Kidney (tissue), 14 donors: ENCODE measurements around the gene ZNF683. TPM values are rescaled to one million over a fixed set of nuclear protein-coding genes. Genes with fewer than 3 reads are reported as not detected.

ENCODE experiments used
- DNase-seq, 5 donors: peaks; one replicate each; pipeline ENCODE4 v3.0.0-alpha.2; 2013 to 2020
- FAIRE-seq: peaks from 2 replicates; lab custom pipeline; 2012; peaks lifted over from hg19 to GRCh38; lab: Jason Lieb, UNC
- H3K27ac ChIP-seq, 2 donors: one replicate each; pipeline ENCODE4 v1.7.0; 2013; ENCODE audit warnings: low read depth in 2 of 2, low read length in 2 of 2, inconsistent platforms in 1 of 2
- H3K27me3 ChIP-seq: one replicate; pipeline ENCODE4 v1.7.1; 2013; ENCODE audit warnings: low read length, inconsistent platforms; ENCODE audit not compliant: control insufficient read depth, insufficient read depth
- H3K36me3 ChIP-seq, 3 donors: one replicate each; pipeline versions ENCODE4 v1.7.0 to v1.7.1; 2013; ENCODE audit warnings: low read length in 3 of 3, control low read depth in 1 of 3, inconsistent platforms in 1 of 3; ENCODE audit not compliant: insufficient read depth in 3 of 3, control insufficient read depth in 2 of 3
- H3K4me1 ChIP-seq, 3 donors: one replicate each; pipeline versions ENCODE4 v1.7.0 to v1.7.1; 2013; ENCODE audit warnings: low read length in 3 of 3, inconsistent platforms in 1 of 3, low read depth in 1 of 3; ENCODE audit not compliant: control insufficient read depth in 2 of 3, insufficient read depth in 2 of 3
- H3K4me3 ChIP-seq, 3 donors: one replicate each; pipeline versions ENCODE4 v1.7.0 to v1.8.1; 2013; ENCODE audit warnings: low read length in 3 of 3, control low read depth in 1 of 3, inconsistent platforms in 1 of 3
- H3K9ac ChIP-seq, 3 donors: one replicate each; pipeline versions ENCODE4 v1.7.0 to v1.7.1; 2013; ENCODE audit warnings: low read length in 3 of 3, control low read depth in 1 of 3, inconsistent platforms in 1 of 3
- H3K9me3 ChIP-seq, 3 donors: one replicate each; pipeline versions ENCODE4 v1.7.0 to v1.7.1; 2013; ENCODE audit warnings: low read length in 3 of 3, control low read depth in 1 of 3, inconsistent platforms in 1 of 3; ENCODE audit not compliant: control insufficient read depth in 2 of 3, insufficient read depth in 1 of 3
- intact Hi-C: fragments of 100-400 bp; cut with DNase I; formaldehyde crosslinking; loops from one replicate; pipeline ENCODE4 v1.11.1; 2022
- polyA plus RNA-seq: library from polyadenylated mRNA; stranded (reverse); fragments of 350-450 nt; fragmentation: Illumina TruSeq; extraction: RNeasy Lipid Tissue Mini Kit (QIAGEN cat#74804); gene quantifications from one replicate; pipeline ENCODE4 v1.2.3, GENCODE V29; 2014; ENCODE audit warnings: low read depth, low replicate concordance; ENCODE audit not compliant: insufficient read depth
- total RNA-seq: library from RNA; stranded (reverse); fragmentation: NEBNext Ultra II Directional; extraction: Animal tissue kit (Norgen Biotek cat#: 25700); gene quantifications from one replicate; pipeline ENCODE4 v1.2.1, GENCODE V29; 2021
- TF ChIP-seq, protein P1 (sequence below): IDR thresholded peaks from 3 replicates; pipeline ENCODE4 v1.5.1; 2012; ENCODE audit warnings: mild to moderate bottlenecking, moderate library complexity, borderline replicate concordance; ENCODE audit not compliant: insufficient read depth; ENCODE audit errors: extremely low read depth
- donor health status: control.
- donor health status: control.
- donor health status: control.
- donor health status: control.
- donor health status: control.
- donor health status: DM: yes; HTN: yes; CAD: no.
- donor health status: Normal renal cell carcinoma (clear cell type).

ZNF683 gene
- total and polyA plus RNA-seq, 2 donors from 2014 or later: 0.25 TPM; not detected in 1

DNA sequence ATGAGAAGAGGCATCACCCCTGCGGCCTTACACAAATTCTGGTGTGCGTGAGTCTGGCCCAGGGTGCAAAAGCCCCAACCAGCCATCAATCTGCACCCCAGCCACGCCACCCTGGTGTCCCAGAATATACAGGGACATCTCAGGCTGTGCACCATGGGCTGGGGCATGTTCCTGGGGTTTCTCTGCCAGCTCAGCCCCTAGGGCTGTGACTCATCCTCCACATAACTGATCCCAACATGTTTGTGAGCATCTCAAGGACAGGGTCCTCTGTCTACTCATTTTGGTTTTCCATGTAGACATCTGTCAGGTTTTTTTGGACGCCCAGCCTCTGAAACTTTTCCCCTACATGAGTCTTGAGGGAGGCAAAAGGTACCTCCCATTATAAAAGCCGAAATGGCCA, 511 bp downstream of the ZNF683 start:
- no peak overlapping the region for H3K4me3 ChIP-seq
- FAIRE-seq: no peak
- TF ChIP-seq, protein P1, sequence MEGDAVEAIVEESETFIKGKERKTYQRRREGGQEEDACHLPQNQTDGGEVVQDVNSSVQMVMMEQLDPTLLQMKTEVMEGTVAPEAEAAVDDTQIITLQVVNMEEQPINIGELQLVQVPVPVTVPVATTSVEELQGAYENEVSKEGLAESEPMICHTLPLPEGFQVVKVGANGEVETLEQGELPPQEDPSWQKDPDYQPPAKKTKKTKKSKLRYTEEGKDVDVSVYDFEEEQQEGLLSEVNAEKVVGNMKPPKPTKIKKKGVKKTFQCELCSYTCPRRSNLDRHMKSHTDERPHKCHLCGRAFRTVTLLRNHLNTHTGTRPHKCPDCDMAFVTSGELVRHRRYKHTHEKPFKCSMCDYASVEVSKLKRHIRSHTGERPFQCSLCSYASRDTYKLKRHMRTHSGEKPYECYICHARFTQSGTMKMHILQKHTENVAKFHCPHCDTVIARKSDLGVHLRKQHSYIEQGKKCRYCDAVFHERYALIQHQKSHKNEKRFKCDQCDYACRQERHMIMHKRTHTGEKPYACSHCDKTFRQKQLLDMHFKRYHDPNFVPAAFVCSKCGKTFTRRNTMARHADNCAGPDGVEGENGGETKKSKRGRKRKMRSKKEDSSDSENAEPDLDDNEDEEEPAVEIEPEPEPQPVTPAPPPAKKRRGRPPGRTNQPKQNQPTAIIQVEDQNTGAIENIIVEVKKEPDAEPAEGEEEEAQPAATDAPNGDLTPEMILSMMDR: no peak
- H3K27me3 ChIP-seq: no peaks in the 10 kb centered on the region
- no peak overlapping the region for H3K27ac ChIP-seq
- no peaks in the 10 kb centered on the region for H3K4me1 ChIP-seq
- intact Hi-C loops: no loop called here
- no peaks in the 10 kb centered on the region for H3K36me3 ChIP-seq
- no peak for DNase-seq
- H3K9me3 ChIP-seq: no peaks in the 10 kb centered on the region
- H3K9ac ChIP-seq: no peak overlapping the region

DNA sequence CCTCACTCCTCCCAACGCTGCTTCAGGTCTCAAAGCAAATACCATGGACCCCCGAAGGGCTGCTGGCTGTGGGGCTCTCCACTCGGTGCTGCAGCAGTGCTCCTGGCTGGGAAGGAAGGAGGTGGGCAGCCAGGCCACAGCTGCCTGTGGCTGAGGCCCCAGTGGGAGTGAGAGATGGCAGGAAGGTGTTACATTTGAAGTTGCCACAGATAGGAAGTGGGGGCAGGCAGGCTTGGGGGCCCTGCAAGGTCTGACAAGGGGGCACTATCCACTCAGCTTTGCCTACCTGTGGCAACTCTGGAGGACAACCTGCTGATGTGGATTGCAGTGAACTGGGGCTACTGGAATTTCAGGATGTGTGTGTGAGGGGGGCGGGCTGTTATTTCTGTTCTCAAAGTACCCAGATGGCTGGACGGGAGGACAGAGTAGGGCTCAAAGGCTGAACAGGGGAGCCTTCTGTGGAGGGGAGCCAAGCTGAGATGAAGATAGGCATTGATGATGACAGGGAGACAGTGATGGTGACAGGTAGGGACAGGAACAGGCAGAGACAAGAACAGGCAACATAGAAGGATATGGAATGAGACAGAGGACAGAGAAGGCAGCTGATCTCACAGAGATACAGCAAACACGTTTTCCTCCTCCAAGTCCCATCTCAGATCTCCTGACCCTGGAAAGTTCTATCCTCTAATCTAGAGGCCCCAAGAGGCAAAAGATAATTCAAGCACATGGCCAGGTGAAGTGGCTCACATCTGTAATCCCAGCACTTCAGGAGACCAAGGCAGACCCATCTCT, 1.8 kb downstream of the ZNF683 start:
- intact Hi-C loops: no loop called here
- Histone ChIP-seq H3K9ac (no peak overlapping the region), H3K9me3 (no peaks in the 10 kb centered on the region), H3K36me3 (no peaks in the 10 kb centered on the region), H3K27me3 (no peaks in the 10 kb centered on the region), H3K4me3 (no peak overlapping the region), H3K27ac (no peak overlapping the region), H3K4me1 (no peaks in the 10 kb centered on the region)
- DNase-seq: no peak
- FAIRE-seq: no peak
- TF ChIP-seq, protein P1: no peak

DNA sequence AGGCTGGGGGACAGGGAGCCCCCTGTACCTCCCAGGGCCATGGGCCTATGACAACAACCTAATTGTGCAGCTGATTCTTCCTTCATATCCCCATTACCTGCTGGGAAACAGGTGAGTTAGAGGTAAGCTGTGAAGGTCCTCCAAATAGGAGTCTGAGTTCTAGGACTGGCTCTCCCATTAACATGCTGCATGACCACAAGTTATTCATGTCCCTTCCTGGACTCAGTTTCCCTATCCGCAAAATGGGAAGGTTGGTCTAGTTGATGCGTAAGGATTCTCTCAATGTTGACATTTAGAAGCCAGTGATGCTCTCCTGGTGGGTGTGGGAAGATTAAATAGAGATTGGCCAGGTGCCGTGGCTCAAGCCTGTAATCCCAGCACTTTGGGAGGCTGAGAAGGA, 4.1 kb downstream of the ZNF683 start:
- no peak overlapping the region for H3K4me3 ChIP-seq
- H3K27ac ChIP-seq: no peak overlapping the region
- no peaks in the 10 kb centered on the region for H3K4me1 ChIP-seq
- no peaks in the 10 kb centered on the region for H3K27me3 ChIP-seq
- no peak overlapping the region for H3K9ac ChIP-seq
- DNase-seq: no peak
- no peaks in the 10 kb centered on the region for H3K9me3 ChIP-seq
- FAIRE-seq: no peak
- no peaks in the 10 kb centered on the region for H3K36me3 ChIP-seq
- TF ChIP-seq, protein P1: no peak
- intact Hi-C loops: no loop called here
